ENCODE measurements around the gene USP21.

- no peak for TF ChIP-seq POLR2AphosphoS5 (IDR thresholded peaks at IDR 0.05; ENCODE audit: borderline replicate concordance, low read depth, low read length)
- no peak for TF ChIP-seq EZH2 (IDR thresholded peaks at IDR 0.05)
- TF ChIP-seq FOXP2 (optimal IDR thresholded peaks at IDR 0.05; ENCODE audit: control extremely low read depth, extremely low read length, insufficient read depth), result no peak
Observed at GRCh38 chr1:161111117-161111516, 48.2 kb upstream of the USP21 start.
